IPS DF 6.9 (cell line): Measurements from ENCODE around the gene DNAH9.

Experiments used
- DNase-seq: peaks from one replicate; pipeline ENCODE4 v3.0.0-alpha.2; 2013; ENCODE audit warnings: low read depth, low spot score
- H3K27ac ChIP-seq: one replicate; pipeline ENCODE4 v1.5.1; 2013; ENCODE audit warnings: low read length, control low read depth
- H3K27me3 ChIP-seq: 2 replicates; pipeline ENCODE4 v1.6.1; 2013; ENCODE audit warnings: mild to moderate bottlenecking, low read length; ENCODE audit not compliant: control insufficient read depth, insufficient read depth
- H3K36me3 ChIP-seq: 2 replicates; pipeline ENCODE4 v1.6.1; 2013; ENCODE audit warnings: low read length; ENCODE audit not compliant: control insufficient read depth, insufficient read depth
- H3K4me1 ChIP-seq: 2 replicates; pipeline ENCODE4 v1.6.1; 2013; ENCODE audit warnings: low read length; ENCODE audit not compliant: control insufficient read depth, insufficient read depth
- H3K4me3 ChIP-seq: 2 replicates; pipeline ENCODE4 v1.5.1; 2013; ENCODE audit warnings: mild to moderate bottlenecking, low read length
- H3K9me3 ChIP-seq: 2 replicates; pipeline ENCODE4 v1.6.1; 2013; ENCODE audit warnings: low read length, inconsistent platforms; ENCODE audit not compliant: control insufficient read depth, insufficient read depth
- WGBS: extraction: QIAGEN DNeasy Blood & Tissue Kit; methylation state at CpG from one replicate; pipeline ENCODE4 v1.1.7; 2013; ENCODE audit warnings: mixed read lengths, missing lambda C conversion rate; ENCODE audit not compliant: insufficient read length, insufficient coverage; 5-methylcytosine and 5-hydroxymethylcytosine counted together

The DNAH9 gene

DNA sequence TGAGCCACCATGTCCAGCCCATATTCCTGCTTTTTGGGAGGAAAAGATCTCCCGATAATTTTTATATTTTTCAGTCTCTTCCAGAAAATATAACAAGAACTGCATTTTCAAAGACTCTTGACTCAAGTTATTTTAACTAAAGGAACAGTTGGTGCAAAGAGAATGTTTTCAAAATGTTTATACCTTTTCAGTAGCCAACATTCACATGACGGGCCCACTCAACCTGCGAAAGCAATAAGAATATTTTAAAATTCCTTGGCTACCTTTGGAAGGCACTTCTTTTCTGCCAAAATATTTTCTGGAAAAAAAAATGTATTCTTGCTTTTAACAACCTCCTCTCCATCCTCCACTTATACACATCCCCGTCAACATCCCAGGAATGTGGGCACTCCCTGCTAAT is 258.7 kb downstream of the DNAH9 start:
- H3K36me3 ChIP-seq, result no peaks in the 10 kb centered on the region
- H3K4me1 ChIP-seq, result peaks cover 2% of the 10 kb centered on the region; the same call in 1 of the 2 replicates
- no peak overlapping the region for H3K4me3 ChIP-seq
- no peak overlapping the region for H3K27ac ChIP-seq
- H3K27me3 ChIP-seq, result no peaks in the 10 kb centered on the region
- WGBS, result 100% methylated on average over 1 of the region's 4 CpGs
- DNase-seq, result no peak
- no peaks in the 10 kb centered on the region for H3K9me3 ChIP-seq

DNA sequence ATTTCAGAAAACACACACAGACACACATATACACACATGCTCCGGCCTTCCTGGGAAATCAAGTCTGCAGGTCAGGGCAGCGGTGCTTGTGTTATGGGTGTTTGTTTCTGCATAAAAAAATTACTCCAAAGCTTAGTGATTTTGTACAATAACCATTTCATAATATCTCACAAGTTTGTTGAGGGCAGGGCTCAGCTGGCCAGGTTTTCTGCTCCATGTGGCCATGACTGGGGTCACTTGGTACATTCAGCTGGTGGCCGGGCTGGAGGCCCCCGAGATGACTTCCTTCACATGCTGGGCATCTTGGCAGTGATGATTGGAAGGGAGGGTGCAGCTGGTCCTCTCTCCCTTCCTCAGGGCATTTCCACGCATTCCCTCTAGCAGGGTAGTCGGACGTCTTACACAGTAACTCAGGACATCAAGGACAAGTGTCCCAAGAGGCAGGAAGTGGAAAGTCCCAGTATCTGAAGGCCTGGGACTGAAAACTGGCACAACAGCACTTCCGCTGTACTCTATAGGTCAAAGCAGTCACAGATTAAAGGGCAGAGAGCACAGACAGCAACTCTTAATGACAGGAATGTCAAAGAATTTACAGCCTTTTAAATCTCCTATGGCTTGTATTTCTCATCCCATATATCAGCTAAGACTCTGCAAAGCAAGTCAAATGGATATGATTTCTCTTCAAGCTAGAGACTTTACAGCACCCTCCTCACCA is 271.6 kb downstream of the DNAH9 start:
- Histone ChIP-seq H3K27me3 (no peaks in the 10 kb centered on the region), H3K4me1 (no peaks in the 10 kb centered on the region), H3K36me3 (no peaks in the 10 kb centered on the region), H3K27ac (no peak overlapping the region), H3K9me3 (peaks cover 1% of the 10 kb centered on the region), H3K4me3 (no peak overlapping the region)
- no peak for DNase-seq
- WGBS, result no CpG with 5 or more reads among the region's 8 CpGs

DNA sequence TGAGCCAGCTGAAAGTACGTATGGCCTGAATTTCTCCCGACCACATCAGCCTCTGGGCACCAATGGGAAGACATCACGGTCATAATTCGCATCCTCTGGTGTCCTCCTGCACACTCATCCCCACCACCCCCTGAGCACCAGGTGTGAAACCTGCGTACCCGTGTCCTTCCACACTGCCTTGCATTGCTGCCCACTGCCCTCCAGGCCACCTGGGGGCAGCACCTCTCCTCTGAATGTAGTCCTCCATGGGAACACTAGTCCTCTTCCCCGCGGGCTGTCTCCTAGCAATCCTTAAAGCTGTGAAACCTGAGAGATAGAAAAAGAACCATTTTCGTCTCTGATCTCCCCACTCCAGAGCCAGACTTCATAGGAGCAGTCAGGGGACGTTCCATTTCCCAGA is 273.5 kb downstream of the DNAH9 start:
- no peaks in the 10 kb centered on the region for H3K36me3 ChIP-seq
- no peak overlapping the region for H3K27ac ChIP-seq
- no peaks in the 10 kb centered on the region for H3K27me3 ChIP-seq
- no CpG with 5 or more reads among the region's 10 CpGs for WGBS
- H3K9me3 ChIP-seq, result peaks cover 1% of the 10 kb centered on the region
- no peaks in the 10 kb centered on the region for H3K4me1 ChIP-seq
- no peak overlapping the region for H3K4me3 ChIP-seq
- no peak for DNase-seq

DNA sequence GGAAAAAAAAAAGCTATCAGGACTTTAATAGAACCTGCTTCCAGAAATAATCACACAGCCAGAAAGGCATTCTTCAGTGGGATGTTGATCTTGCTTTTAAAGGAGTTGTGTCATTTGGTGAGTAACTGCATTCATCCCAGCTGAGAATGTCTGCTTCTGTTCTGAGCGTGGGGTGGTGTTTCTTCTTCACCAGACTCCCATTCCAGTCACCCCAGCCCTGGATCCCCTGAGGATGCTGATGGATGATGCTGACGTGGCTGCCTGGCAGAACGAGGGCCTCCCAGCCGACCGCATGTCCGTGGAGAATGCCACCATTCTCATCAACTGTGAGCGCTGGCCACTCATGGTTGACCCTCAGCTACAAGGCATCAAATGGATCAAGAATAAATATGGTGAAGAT is 276.5 kb downstream of the DNAH9 start:
- H3K27ac ChIP-seq, result no peak overlapping the region
- H3K4me1 ChIP-seq, result no peaks in the 10 kb centered on the region
- H3K27me3 ChIP-seq, result no peaks in the 10 kb centered on the region
- no peaks in the 10 kb centered on the region for H3K36me3 ChIP-seq
- DNase-seq, result no peak
- H3K9me3 ChIP-seq, result no peaks in the 10 kb centered on the region
- WGBS, result no CpG with 5 or more reads among the region's 7 CpGs
- H3K4me3 ChIP-seq, result no peak overlapping the region

DNA sequence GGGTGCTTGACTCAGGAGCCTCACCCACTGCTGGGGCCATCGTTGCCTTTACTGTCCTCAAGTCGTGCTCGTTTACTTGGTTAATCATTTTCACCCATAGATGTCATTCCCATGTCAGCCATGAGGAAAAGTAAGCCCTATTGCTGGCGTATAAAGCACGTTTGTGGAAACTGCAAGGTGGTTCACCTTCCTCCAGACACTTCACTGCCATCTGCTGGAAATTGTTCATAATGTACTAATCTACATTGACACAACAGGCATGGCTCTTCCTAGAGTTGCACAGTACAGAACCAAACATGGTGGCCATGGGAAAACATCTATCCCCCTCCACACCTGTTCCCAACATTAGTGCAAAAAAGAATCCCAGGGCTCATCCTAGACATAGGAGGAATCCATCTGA is 282.4 kb downstream of the DNAH9 start:
- Histone ChIP-seq H3K36me3 (no peaks in the 10 kb centered on the region), H3K4me3 (no peak overlapping the region), H3K9me3 (no peaks in the 10 kb centered on the region), H3K27me3 (no peaks in the 10 kb centered on the region), H3K4me1 (no peaks in the 10 kb centered on the region), H3K27ac (no peak overlapping the region)
- no peak for DNase-seq
- no CpG with 5 or more reads among the region's 5 CpGs for WGBS

DNA sequence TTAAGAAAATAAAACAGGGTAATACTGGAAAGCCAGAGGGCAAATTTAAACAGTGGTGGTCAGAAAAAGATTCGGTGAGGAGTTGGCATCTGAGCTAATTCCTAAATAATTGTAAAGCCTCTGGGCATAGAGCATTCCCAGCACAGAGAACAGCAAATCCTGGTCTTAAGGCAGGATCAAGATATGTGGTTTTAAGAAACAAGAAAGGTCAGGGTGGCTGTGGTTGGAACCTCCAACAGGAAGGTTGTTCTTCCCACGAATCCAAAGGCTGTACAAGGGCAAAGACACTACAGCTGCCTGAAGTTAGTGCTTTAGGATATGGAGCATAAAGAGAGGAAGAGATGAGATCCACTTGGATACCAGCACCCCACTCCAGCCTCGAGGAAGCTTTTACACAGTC is 284.4 kb downstream of the DNAH9 start:
- Histone ChIP-seq H3K36me3 (no peaks in the 10 kb centered on the region), H3K4me3 (no peak overlapping the region), H3K27me3 (no peaks in the 10 kb centered on the region), H3K9me3 (no peaks in the 10 kb centered on the region), H3K27ac (no peak overlapping the region), H3K4me1 (no peaks in the 10 kb centered on the region)
- no CpG with 5 or more reads among the region's 3 CpGs for WGBS
- no peak for DNase-seq

DNA sequence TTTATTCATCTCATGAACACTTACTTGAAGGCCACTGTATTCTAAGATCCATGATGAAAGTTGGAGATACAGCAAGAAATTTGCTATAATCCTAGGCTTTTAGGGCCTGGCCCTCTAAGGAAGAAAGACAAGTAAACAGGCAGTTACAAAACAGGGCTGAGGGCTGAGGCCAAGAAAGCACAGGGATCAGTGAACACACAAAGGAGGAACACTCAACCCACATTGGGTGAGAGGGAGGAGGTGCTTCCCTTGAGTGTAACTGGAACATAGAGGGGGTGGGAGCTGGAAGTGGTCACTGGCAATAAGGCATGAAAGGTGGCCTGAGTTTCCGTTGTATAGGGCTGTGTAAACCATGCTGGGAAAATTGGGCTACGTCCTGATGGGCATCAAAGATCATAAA is 286.8 kb downstream of the DNAH9 start:
- no peaks in the 10 kb centered on the region for H3K4me1 ChIP-seq
- WGBS, result no CpG with 5 or more reads among the region's 2 CpGs
- H3K27ac ChIP-seq, result no peak overlapping the region
- no peaks in the 10 kb centered on the region for H3K36me3 ChIP-seq
- no peaks in the 10 kb centered on the region for H3K27me3 ChIP-seq
- no peak for DNase-seq
- H3K9me3 ChIP-seq, result no peaks in the 10 kb centered on the region
- H3K4me3 ChIP-seq, result no peak overlapping the region

DNA sequence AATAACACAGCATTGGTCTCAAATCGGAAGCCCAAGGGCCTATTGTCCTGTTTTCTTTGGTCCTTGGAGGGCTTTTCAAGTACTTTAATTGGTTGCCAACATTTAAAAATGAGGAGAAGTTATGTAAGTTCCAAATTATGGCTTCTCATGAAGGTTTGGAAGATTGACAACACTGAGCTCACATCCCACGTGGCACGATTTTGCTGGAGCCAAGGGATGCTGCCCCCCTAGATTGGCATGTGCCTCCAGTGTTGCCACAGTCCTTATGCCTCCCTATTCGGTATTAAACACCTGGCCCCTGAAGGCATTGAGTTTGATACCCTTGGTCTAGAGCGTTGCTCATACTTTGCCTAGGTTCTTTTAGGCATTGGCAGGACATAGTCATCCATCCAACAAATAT is 291.0 kb downstream of the DNAH9 start:
- DNase-seq, result no peak
- Histone ChIP-seq H3K4me3 (no peak overlapping the region), H3K27ac (no peak overlapping the region), H3K4me1 (no peaks in the 10 kb centered on the region), H3K9me3 (no peaks in the 10 kb centered on the region), H3K36me3 (no peaks in the 10 kb centered on the region), H3K27me3 (no peaks in the 10 kb centered on the region)
- WGBS, result no CpG with 5 or more reads among the region's 5 CpGs

DNA sequence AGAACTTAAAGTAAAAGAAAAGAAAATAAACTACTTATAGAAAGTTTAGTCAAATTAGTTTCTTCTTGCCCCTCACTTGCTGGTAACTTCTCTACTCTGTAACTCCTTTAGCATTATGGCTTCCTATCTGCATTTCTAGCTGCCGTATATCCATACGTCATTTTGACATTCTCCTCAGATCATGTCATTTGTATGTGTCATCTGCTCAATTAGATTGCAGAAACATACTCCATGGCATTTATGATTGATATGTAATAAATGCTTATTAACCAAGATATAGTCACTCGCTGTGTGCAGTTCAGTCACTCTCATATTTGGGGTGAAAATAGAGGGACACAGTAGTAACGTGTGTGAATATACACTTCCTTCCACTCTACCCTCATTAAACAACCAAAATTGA is 295.6 kb downstream of the DNAH9 start:
- no peak overlapping the region for H3K27ac ChIP-seq
- no peaks in the 10 kb centered on the region for H3K4me1 ChIP-seq
- H3K27me3 ChIP-seq, result no peaks in the 10 kb centered on the region
- no peak overlapping the region for H3K4me3 ChIP-seq
- DNase-seq, result no peak
- WGBS, result no CpG with 5 or more reads among the region's 4 CpGs
- no peaks in the 10 kb centered on the region for H3K36me3 ChIP-seq
- no peaks in the 10 kb centered on the region for H3K9me3 ChIP-seq

DNA sequence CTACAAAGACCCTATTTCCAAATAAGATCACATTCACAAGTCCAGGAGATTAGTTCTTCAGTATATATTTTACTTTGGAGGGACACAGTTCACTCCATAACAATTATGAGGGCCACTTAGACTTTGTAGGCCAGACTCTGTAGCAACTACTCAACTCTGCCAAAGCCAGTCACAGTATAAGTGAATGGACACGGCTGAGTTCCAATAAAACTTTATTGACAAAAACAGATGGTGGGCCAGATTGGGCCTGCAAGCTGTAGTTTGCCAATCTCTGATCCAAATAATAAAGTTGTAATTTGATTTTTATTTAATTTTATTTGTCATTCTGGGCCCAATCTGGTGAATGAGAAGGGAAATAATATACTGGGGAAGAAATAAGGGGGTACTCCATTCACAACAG is 297.9 kb downstream of the DNAH9 start:
- DNase-seq, result no peak
- Histone ChIP-seq H3K9me3 (no peaks in the 10 kb centered on the region), H3K4me1 (no peaks in the 10 kb centered on the region), H3K27me3 (no peaks in the 10 kb centered on the region), H3K36me3 (no peaks in the 10 kb centered on the region), H3K4me3 (no peak overlapping the region), H3K27ac (no peak overlapping the region)
- no CpG with 5 or more reads among the region's 1 CpG for WGBS

DNA sequence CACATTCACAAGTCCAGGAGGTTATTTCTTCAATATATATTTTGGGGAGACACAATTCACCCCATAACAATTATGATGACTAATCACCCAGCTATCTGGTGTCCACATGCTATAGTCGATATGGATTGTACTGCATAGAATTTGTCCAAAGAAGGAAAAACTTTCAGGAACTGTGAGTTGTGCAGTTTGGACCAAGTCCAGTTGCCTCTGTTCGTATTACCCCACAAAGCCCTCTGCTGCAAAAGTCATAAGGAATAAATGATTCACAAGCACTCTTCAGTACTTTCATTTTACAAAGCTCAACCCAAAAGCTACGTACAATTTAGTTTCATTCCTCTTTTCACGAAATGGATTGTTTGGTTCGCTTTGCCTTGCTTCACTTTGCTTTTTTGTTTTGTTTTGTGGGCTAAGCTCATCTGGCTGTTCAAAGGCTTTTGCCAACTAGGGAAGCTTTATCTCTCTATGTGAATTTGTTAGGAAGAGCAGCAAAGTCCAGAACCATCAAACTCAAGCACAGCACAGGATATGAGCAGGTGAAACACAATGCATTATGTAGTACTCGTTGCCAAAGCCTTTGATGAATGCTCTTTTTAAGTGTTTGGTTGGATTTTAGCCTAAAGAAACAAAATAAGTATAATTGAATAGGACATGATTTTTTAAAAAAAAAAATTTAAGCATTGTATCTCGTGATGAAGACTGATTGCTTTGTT is 300.4 kb downstream of the DNAH9 start:
- Histone ChIP-seq H3K4me1 (no peaks in the 10 kb centered on the region), H3K27ac (no peak overlapping the region), H3K4me3 (no peak overlapping the region), H3K36me3 (no peaks in the 10 kb centered on the region), H3K27me3 (no peaks in the 10 kb centered on the region), H3K9me3 (no peaks in the 10 kb centered on the region)
- WGBS, result no CpG with 5 or more reads among the region's 7 CpGs
- DNase-seq, result no peak
